Activated CD4-positive, alpha-beta T cell treated with anti-CD3 and anti-CD28 coated beads, Interleukin-2, amount 10 ng/mL, durations not matched to agents 7 days and 5 days (primary cell): ENCODE measurements around the gene EPS8L3. TPM values are rescaled to one million over a fixed set of nuclear protein-coding genes. Genes with fewer than 3 reads are reported as not detected.
A peak's percentile ranks its signal among the peaks of the same experiment; 100 is the strongest.

ENCODE experiments used
- CTCF ChIA-PET: fragments of 350-600 bp; sonication (Branson Sonifier 250); formaldehyde crosslinking; loops from one replicate; lab custom pipeline; 2021; ENCODE audit warnings: antibody characterized with exemption; lab: Charles Lee
- POLR2A ChIA-PET: fragments of 350-600 bp; sonication (Branson Sonifier 250); formaldehyde crosslinking; loops from one replicate; lab custom pipeline; 2021; ENCODE audit warnings: antibody characterized with exemption; lab: Charles Lee
- DNase-seq: peaks from one replicate; pipeline ENCODE4 v3.0.0-alpha.2; 2020
- H3K27ac Mint-ChIP-seq: one replicate; pipeline ENCODE4 v1.8.0; 2021; ENCODE audit warnings: mild to moderate bottlenecking, moderate library complexity, mixed read lengths
- H3K27me3 Mint-ChIP-seq: one replicate; pipeline ENCODE4 v1.8.0; 2021; ENCODE audit warnings: mixed read lengths
- H3K36me3 Mint-ChIP-seq: one replicate; pipeline ENCODE4 v1.8.0; 2021; ENCODE audit warnings: low read depth, mixed read lengths
- H3K4me1 Mint-ChIP-seq: one replicate; pipeline ENCODE4 v1.8.0; 2021; ENCODE audit warnings: mixed read lengths
- H3K4me3 Mint-ChIP-seq: one replicate; pipeline ENCODE4 v1.8.0; 2021; ENCODE audit warnings: mild to moderate bottlenecking, moderate library complexity, mixed read lengths
- H3K9me3 Mint-ChIP-seq: one replicate; pipeline ENCODE4 v1.8.0; 2021; ENCODE audit warnings: mixed read lengths
- total RNA-seq, 2 experiments: library from RNA; stranded (reverse); gene quantifications; one replicate each; pipeline ENCODE4 v1.2.3, GENCODE V29; 2021

The EPS8L3 gene
- total RNA-seq, 2 experiments from 2014 or later = not detected

GRCh38 chr1:109765896-109766615 lies 2.3 kb upstream of the EPS8L3 start:
- no peak overlapping the region for H3K4me3 Mint-ChIP-seq
- no peaks in the 10 kb centered on the region for H3K4me1 Mint-ChIP-seq
- DNase-seq = no peak
- CTCF ChIA-PET = interaction anchor here (0.9 to 7.7 kb wide), 7 partner anchors 10 to 218 kb away, joined by 3 to 45 read pairs (median 3); partner anchors contain the start of gene AHCYL1
- POLR2A ChIA-PET = no interaction called here
- no peak overlapping the region for H3K27ac Mint-ChIP-seq
- H3K27me3 Mint-ChIP-seq = peaks cover 4% of the 10 kb centered on the region
- H3K9me3 Mint-ChIP-seq = no peaks in the 10 kb centered on the region
- H3K36me3 Mint-ChIP-seq = no peaks in the 10 kb centered on the region

GRCh38 chr1:109765483-109765815 lies 1.7 kb upstream of the EPS8L3 start:
- no peak overlapping the region for H3K4me3 Mint-ChIP-seq

GRCh38 chr1:109764561-109765482 lies 1.1 kb upstream of the EPS8L3 start:
- Mint-ChIP-seq H3K9me3 (no peaks in the 10 kb centered on the region), H3K4me3 (no peak overlapping the region), H3K27me3 (peaks cover 4% of the 10 kb centered on the region), H3K36me3 (no peaks in the 10 kb centered on the region), H3K27ac (no peak overlapping the region), H3K4me1 (no peaks in the 10 kb centered on the region)
- DNase-seq = no peak
- ChIA-PET CTCF (interaction anchor here (1.0 to 7.7 kb wide), 8 partner anchors 8 to 219 kb away, joined by 3 to 45 read pairs (median 3); partner anchors contain the start of gene AHCYL1), POLR2A (no interaction called here)

More at GRCh38 chr1:109765483-109765815, 1.7 kb upstream of the EPS8L3 start:
- Mint-ChIP-seq H3K27ac (no peak overlapping the region), H3K4me1 (no peaks in the 10 kb centered on the region), H3K27me3 (peaks cover 4% of the 10 kb centered on the region), H3K36me3 (no peaks in the 10 kb centered on the region), H3K9me3 (no peaks in the 10 kb centered on the region)
- CTCF ChIA-PET = interaction anchor here (0.9 to 7.7 kb wide), 7 partner anchors 10 to 218 kb away, joined by 3 to 45 read pairs (median 3); partner anchors contain the start of gene AHCYL1
- no peak for DNase-seq
- POLR2A ChIA-PET = no interaction called here

GRCh38 chr1:109762821-109763645 lies 690 bp downstream of the EPS8L3 start:
- CTCF ChIA-PET = interaction anchor here (0.6 to 7.7 kb wide), 4 partner anchors 13 to 221 kb away, joined by 3 to 45 read pairs (median 6); partner anchors contain the start of gene AHCYL1
- Mint-ChIP-seq H3K36me3 (no peaks in the 10 kb centered on the region), H3K27ac (no peak overlapping the region), H3K9me3 (no peaks in the 10 kb centered on the region), H3K4me1 (no peaks in the 10 kb centered on the region), H3K4me3 (no peak overlapping the region), H3K27me3 (no peaks in the 10 kb centered on the region)
- DNase-seq = no peak
- POLR2A ChIA-PET = no interaction called here

- DNase-seq = no peak
- POLR2A ChIA-PET = no interaction called here
Measured at GRCh38 chr1:109762039-109762585, 1.6 kb downstream of the EPS8L3 start.

GRCh38 chr1:109761227-109762038 lies 2.3 kb downstream of the EPS8L3 start:
- DNase-seq = no peak
- ChIA-PET POLR2A (no interaction called here), CTCF (interaction anchor here (0.9 to 7.7 kb wide), 5 partner anchors 15 to 226 kb away, joined by 3 to 45 read pairs (median 5); partner anchors contain the start of genes AHCYL1 and GSTM3)
- no peak overlapping the region for H3K27ac Mint-ChIP-seq
- no peak overlapping the region for H3K4me3 Mint-ChIP-seq
- no peaks in the 10 kb centered on the region for H3K9me3 Mint-ChIP-seq
- no peaks in the 10 kb centered on the region for H3K27me3 Mint-ChIP-seq
- H3K36me3 Mint-ChIP-seq = no peaks in the 10 kb centered on the region
- H3K4me1 Mint-ChIP-seq = no peaks in the 10 kb centered on the region

More at GRCh38 chr1:109762039-109762585, 1.6 kb downstream of the EPS8L3 start:
- Mint-ChIP-seq H3K9me3 (no peaks in the 10 kb centered on the region), H3K4me1 (no peaks in the 10 kb centered on the region), H3K27ac (no peak overlapping the region), H3K36me3 (no peaks in the 10 kb centered on the region), H3K27me3 (no peaks in the 10 kb centered on the region), H3K4me3 (no peak overlapping the region)
- CTCF ChIA-PET = interaction anchor here (0.9 to 7.7 kb wide), 4 partner anchors 14 to 226 kb away, joined by 3 to 45 read pairs (median 6); partner anchors contain the start of gene AHCYL1

GRCh38 chr1:109760581-109761226 lies 3.0 kb downstream of the EPS8L3 start:
- Mint-ChIP-seq H3K27me3 (no peaks in the 10 kb centered on the region), H3K27ac (no peak overlapping the region), H3K4me1 (no peaks in the 10 kb centered on the region), H3K36me3 (no peaks in the 10 kb centered on the region), H3K9me3 (no peaks in the 10 kb centered on the region), H3K4me3 (no peak overlapping the region)
- ChIA-PET POLR2A (no interaction called here), CTCF (interaction anchor here (1.0 to 7.7 kb wide), 3 partner anchors 9 to 20 kb away, joined by 3 to 45 read pairs (median 5); partner anchors contain the start of gene GSTM3)
- DNase-seq = no peak

- CTCF ChIA-PET = interaction anchor here (0.7 to 7.7 kb wide), 5 partner anchors 10 to 19 kb away, joined by 3 to 45 read pairs (median 5); partner anchors contain the start of gene GSTM3
- H3K4me1 Mint-ChIP-seq = no peaks in the 10 kb centered on the region
- no peaks in the 10 kb centered on the region for H3K9me3 Mint-ChIP-seq
- H3K27ac Mint-ChIP-seq = peak overlapping the region; percentile 71
- POLR2A ChIA-PET = no interaction called here
- no peak overlapping the region for H3K4me3 Mint-ChIP-seq
- H3K36me3 Mint-ChIP-seq = no peaks in the 10 kb centered on the region
- DNase-seq = no peak
- no peaks in the 10 kb centered on the region for H3K27me3 Mint-ChIP-seq
Measured at GRCh38 chr1:109759513-109760334, 4.0 kb downstream of the EPS8L3 start.

- peaks cover 6% of the 10 kb centered on the region for H3K27me3 Mint-ChIP-seq
- H3K4me1 Mint-ChIP-seq = no peaks in the 10 kb centered on the region
- no peaks in the 10 kb centered on the region for H3K9me3 Mint-ChIP-seq
- no peak overlapping the region for H3K4me3 Mint-ChIP-seq
- H3K36me3 Mint-ChIP-seq = no peaks in the 10 kb centered on the region
- H3K27ac Mint-ChIP-seq = no peak overlapping the region
- ChIA-PET CTCF (interaction anchor here (0.5 to 1.5 kb wide), 3 partner anchors 226 to 306 kb away, joined by 3 to 4 read pairs (median 3); no protein-coding TSS in a partner anchor), POLR2A (no interaction called here)
- DNase-seq = no peak
Measured at GRCh38 chr1:109757936-109758786, 5.6 kb downstream of the EPS8L3 start.
